PC-9 (cell line): Measurements from ENCODE around the gene SLITRK4.

Experiments used
- CTCF ChIP-seq: fragments of 200-600 bp; sonication (generic); conservative IDR thresholded peaks from 2 replicates; pipeline ENCODE4 v1.6.1; 2017; ENCODE audit warnings: mixed run types, antibody characterized with exemption, mild to moderate bottlenecking, moderate library complexity
- EZH2 ChIP-seq: fragments of 200-600 bp; sonication (generic); IDR thresholded peaks from 2 replicates; pipeline ENCODE4 v1.8.0; 2017; ENCODE audit warnings: antibody characterized with exemption, low read depth

- no peak for TF ChIP-seq EZH2
- TF ChIP-seq CTCF: no peak
Observed at GRCh38 chrX:143580266-143580665, 55.6 kb downstream of the SLITRK4 start.
